Thyroid gland (tissue), 4 donors: ENCODE measurements around the gene TBL1Y. TPM values are rescaled to one million over a fixed set of nuclear protein-coding genes. Genes with fewer than 3 reads are reported as not detected.

Experiments
- DNase-seq, 2 donors: peaks; one replicate each; pipeline ENCODE4 v3.0.0-alpha.2; 2019
- H3K27ac ChIP-seq, 3 donors: fragments of 200-600 bp; sonication (generic); 1 replicate in 2 of 3; 2 replicates in 1 of 3; pipeline ENCODE4 v1.5.1; 2016 to 2019; ENCODE audit warnings: mild to moderate bottlenecking in 1 of 3, moderate library complexity in 1 of 3
- H3K27me3 ChIP-seq: fragments of 200-600 bp; sonication (generic); one replicate; pipeline ENCODE4 v1.5.1; 2019
- H3K36me3 ChIP-seq, 2 donors: fragments of 200-600 bp; sonication (generic); one replicate each; pipeline ENCODE4 v1.5.1; 2016 to 2019
- H3K4me1 ChIP-seq, 2 donors: fragments of 200-600 bp; sonication (generic); one replicate each; pipeline ENCODE4 v1.5.1; 2017 to 2019
- H3K4me3 ChIP-seq, 3 donors: fragments of 200-600 bp; sonication (generic); replicated peaks in 1 of 3; 1 replicate in 2 of 3; 2 replicates in 1 of 3; pipeline ENCODE4 v1.5.1; 2016; ENCODE audit warnings: mild to moderate bottlenecking in 1 of 3
- H3K9me3 ChIP-seq: fragments of 200-600 bp; sonication (generic); one replicate; pipeline ENCODE4 v1.5.1; 2017
- POLR2A ChIP-seq, 2 donors: fragments of 450-650 bp; IDR thresholded peaks; one replicate each; pipeline ENCODE4 v1.6.1; 2017; ENCODE audit warnings: antibody characterized with exemption in 2 of 2, mild to moderate bottlenecking in 2 of 2, moderate library complexity in 1 of 2
- WGBS, 2 donors: methylation state at CpG; one replicate each; pipeline ENCODE4 v1.1.5; 2017; 5-methylcytosine and 5-hydroxymethylcytosine counted together
- intact Hi-C: fragments of 100-400 bp; cut with DNase I; formaldehyde crosslinking; loops from one replicate; pipeline ENCODE4 v1.15.1; 2023
- total RNA-seq, 4 donors: library from RNA; depleted of rRNA; stranded (reverse); fragments of >200 nt; gene quantifications; one replicate each; pipeline ENCODE4 v1.2.3, GENCODE V29; 2016
- TF ChIP-seq, protein P1 (sequence below), 6 experiments: fragments of 200-600 bp in 3 of 6; fragments of 450-650 bp in 3 of 6; sonication (generic) in 3 of 6; IDR thresholded peaks; one replicate each; pipeline ENCODE4 v1.5.1; 2016 to 2019; ENCODE audit warnings: antibody characterized with exemption in 6 of 6, mild to moderate bottlenecking in 2 of 6, inconsistent platforms in 1 of 6, moderate library complexity in 1 of 6

The TBL1Y gene
- total RNA-seq, 4 donors from 2014 or later, result 15.4 to 15.8 TPM; not detected in 2

DNA sequence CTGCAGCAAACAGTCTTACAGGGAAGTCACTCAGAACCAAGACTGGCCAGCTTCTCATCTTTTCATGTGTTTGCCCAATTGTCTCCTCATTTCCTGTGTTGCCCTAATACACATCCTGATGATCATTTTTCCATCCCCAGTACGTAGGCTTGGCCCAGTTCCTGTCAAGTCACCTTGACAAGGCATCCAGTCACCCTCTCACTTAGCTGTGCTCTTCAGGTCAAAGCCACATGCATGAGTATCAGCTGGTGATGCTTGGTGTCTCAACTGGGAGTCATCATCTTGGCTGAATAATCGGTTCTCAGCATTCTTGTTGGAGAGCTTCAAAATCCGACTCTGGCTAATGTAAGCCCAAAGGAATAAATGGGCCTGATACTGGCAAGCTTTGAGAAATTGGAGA, 186.5 kb downstream of the TBL1Y start:
- no peaks in the 10 kb centered on the region for H3K36me3 ChIP-seq
- intact Hi-C loops, result no loop called here
- H3K9me3 ChIP-seq, result no peaks in the 10 kb centered on the region
- H3K4me1 ChIP-seq, result no peaks in the 10 kb centered on the region
- 70 to 96% methylated on average over 2 to 3 of the region's 3 CpGs for WGBS, 2 donors
- no peak for TF ChIP-seq POLR2A (IDR thresholded peaks at IDR 0.05)
- TF ChIP-seq, protein P1, sequence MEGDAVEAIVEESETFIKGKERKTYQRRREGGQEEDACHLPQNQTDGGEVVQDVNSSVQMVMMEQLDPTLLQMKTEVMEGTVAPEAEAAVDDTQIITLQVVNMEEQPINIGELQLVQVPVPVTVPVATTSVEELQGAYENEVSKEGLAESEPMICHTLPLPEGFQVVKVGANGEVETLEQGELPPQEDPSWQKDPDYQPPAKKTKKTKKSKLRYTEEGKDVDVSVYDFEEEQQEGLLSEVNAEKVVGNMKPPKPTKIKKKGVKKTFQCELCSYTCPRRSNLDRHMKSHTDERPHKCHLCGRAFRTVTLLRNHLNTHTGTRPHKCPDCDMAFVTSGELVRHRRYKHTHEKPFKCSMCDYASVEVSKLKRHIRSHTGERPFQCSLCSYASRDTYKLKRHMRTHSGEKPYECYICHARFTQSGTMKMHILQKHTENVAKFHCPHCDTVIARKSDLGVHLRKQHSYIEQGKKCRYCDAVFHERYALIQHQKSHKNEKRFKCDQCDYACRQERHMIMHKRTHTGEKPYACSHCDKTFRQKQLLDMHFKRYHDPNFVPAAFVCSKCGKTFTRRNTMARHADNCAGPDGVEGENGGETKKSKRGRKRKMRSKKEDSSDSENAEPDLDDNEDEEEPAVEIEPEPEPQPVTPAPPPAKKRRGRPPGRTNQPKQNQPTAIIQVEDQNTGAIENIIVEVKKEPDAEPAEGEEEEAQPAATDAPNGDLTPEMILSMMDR (IDR thresholded peaks at IDR 0.05), result no peak
- no peak overlapping the region for H3K27ac ChIP-seq
- H3K4me3 ChIP-seq, result no peak overlapping the region
- H3K27me3 ChIP-seq, result no peaks in the 10 kb centered on the region
- DNase-seq, result no peak

DNA sequence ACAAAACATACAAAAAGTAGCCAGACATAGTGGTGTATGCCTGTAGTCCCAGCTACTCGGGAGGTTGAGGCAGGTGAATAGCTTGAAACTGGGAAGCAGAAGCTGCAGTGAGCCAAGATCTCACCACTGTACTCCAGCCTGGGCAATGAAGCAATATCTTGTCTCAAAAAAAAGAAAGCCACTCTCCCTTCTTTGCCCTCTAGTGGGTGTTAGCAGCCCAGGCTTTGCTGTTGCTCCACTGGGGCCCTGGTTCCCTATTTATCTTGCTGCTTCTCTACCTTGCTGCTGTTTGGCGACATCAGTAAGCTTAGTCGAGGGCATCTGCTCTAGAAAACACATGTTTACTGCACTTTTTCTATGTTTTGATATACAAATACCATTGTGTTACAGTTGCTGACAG, 189.2 kb downstream of the TBL1Y start:
- DNase-seq, result no peak
- 87 to 97% methylated on average over 3 of the region's 3 CpGs for WGBS, 2 donors
- no peaks in the 10 kb centered on the region for H3K27me3 ChIP-seq
- no peaks in the 10 kb centered on the region for H3K4me1 ChIP-seq
- intact Hi-C loops, result no loop called here
- TF ChIP-seq POLR2A (IDR thresholded peaks at IDR 0.05), result no peak
- TF ChIP-seq, protein P1 (IDR thresholded peaks at IDR 0.05), result no peak
- H3K27ac ChIP-seq, result no peak overlapping the region
- no peak overlapping the region for H3K4me3 ChIP-seq
- no peaks in the 10 kb centered on the region for H3K36me3 ChIP-seq
- H3K9me3 ChIP-seq, result no peaks in the 10 kb centered on the region

DNA sequence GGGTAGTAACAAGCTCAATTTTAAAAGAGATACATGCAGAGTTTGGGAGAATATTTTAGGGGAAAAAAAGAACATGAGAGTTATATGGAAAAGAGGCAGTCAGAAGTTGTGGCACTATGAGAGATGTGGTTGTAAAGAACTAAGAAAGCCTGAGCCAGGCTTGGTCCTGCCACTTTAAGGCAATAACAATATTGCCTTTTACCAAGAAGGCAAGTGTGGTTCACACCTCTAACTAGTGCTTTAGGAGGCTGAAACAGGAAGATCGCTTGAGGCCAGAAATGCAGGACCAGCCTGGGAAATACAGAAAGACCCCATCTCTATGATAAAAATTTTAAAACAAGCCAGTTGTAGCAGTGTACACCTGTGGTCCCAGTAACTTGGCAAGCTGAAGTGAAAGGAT, 192.2 kb downstream of the TBL1Y start:
- Histone ChIP-seq H3K27ac (no peak overlapping the region), H3K9me3 (no peaks in the 10 kb centered on the region), H3K36me3 (no peaks in the 10 kb centered on the region), H3K27me3 (no peaks in the 10 kb centered on the region), H3K4me3 (no peak overlapping the region), H3K4me1 (no peaks in the 10 kb centered on the region)
- intact Hi-C loops, result no loop called here
- 86 to 100% methylated on average over 1 of the region's 1 CpG for WGBS, 2 donors
- no peak for DNase-seq
- TF ChIP-seq, protein P1 (IDR thresholded peaks at IDR 0.05), result no peak
- TF ChIP-seq POLR2A (IDR thresholded peaks at IDR 0.05), result no peak

DNA sequence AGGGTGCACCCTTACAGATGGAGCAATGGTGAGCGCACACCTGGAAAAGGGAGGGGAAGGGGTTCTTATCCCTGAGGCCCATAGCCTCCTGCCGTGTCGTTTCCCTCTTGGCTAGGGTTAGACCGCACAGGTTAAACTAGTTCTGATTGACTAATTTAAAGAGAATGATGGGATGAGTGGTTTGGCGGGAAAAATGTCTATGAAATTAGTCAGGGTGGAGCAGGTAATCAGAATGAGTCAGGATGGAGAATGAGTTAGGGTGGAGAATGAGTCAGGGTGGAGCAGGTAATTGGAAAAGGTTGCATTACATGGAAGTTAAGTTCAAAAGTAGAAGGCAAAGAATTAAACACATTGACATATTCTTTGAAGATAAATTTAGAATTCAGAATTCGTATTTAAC, 196.7 kb downstream of the TBL1Y start:
- TF ChIP-seq POLR2A (IDR thresholded peaks at IDR 0.05), result no peak
- TF ChIP-seq, protein P1 (IDR thresholded peaks at IDR 0.05), result no peak
- Histone ChIP-seq H3K9me3 (no peaks in the 10 kb centered on the region), H3K36me3 (no peaks in the 10 kb centered on the region), H3K27me3 (no peaks in the 10 kb centered on the region), H3K4me1 (no peaks in the 10 kb centered on the region), H3K27ac (no peak overlapping the region), H3K4me3 (no peak overlapping the region)
- intact Hi-C loops, result no loop called here
- 91 to 97% methylated on average over 6 of the region's 6 CpGs for WGBS, 2 donors
- no peak for DNase-seq

DNA sequence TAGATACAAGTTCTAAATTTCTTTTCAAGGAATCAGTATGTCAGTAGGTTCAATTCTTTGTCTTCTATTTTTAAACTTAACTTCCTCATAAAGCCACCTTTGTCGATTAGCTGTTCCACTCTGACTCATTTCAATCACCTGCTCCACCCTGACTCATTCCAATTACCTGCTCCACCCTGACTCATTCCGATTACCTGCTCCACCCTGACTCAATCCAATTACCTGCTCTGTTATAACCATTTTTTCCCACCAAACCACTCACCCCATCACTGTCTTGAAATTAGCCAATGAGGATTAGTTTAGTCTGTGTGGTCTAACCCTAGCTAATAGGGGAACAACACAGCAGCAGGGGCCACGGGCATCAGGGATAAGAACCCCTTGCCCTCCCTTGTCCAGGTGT, 199.6 kb downstream of the TBL1Y start:
- Histone ChIP-seq H3K27me3 (no peaks in the 10 kb centered on the region), H3K27ac (no peak overlapping the region), H3K4me3 (no peak overlapping the region), H3K4me1 (no peaks in the 10 kb centered on the region), H3K9me3 (no peaks in the 10 kb centered on the region), H3K36me3 (no peaks in the 10 kb centered on the region)
- TF ChIP-seq POLR2A (IDR thresholded peaks at IDR 0.05), result no peak
- TF ChIP-seq, protein P1 (IDR thresholded peaks at IDR 0.05), result no peak
- DNase-seq, result no peak
- WGBS, 2 donors, result 78 to 91% methylated on average over 2 to 3 of the region's 3 CpGs
- intact Hi-C loops, result no loop called here
